ENCODE data around the gene PLEKHA5. TPM values are rescaled to one million over a fixed set of nuclear protein-coding genes. Genes with fewer than 3 reads are reported as not detected.
A peak's percentile ranks its signal among the peaks of the same experiment; 100 is the strongest.

Gene PLEKHA5
- total RNA-seq, 1 experiment from 2014 or later, result 6.3 TPM

- POLR2A ChIA-PET, result no interaction called here
- Histone ChIP-seq H3K36me3 (ENCODE audit: control insufficient read depth, insufficient read depth, low read length) (no peaks in the 10 kb centered on the region), H3K4me3 (ENCODE audit: low read depth in 2 of 2, low read length in 2 of 2) (no peak overlapping the region), H3K4me1 (ENCODE audit: control insufficient read depth, insufficient read depth, low read length) (peaks cover 4% of the 10 kb centered on the region; the same call in 1 of the 2 replicates), H3K27me3 (ENCODE audit: control insufficient read depth, insufficient read depth, low read length) (no peaks in the 10 kb centered on the region), H3K27ac (ENCODE audit: low read length) (no peak overlapping the region), H3K9me3 (ENCODE audit: control insufficient read depth, insufficient read depth, low read depth, low read length) (no peaks in the 10 kb centered on the region)
- intact Hi-C loops (cut with micrococcal nuclease; ENCODE audit: unreplicated experiment), result no loop called here
- TF ChIP-seq CTCF (IDR thresholded peaks at IDR 0.05) (no peak), POLR2AphosphoS5 (IDR thresholded peaks at IDR 0.05; ENCODE audit: low read depth, low read length) (no peak), TCF7L2 (IDR thresholded peaks at IDR 0.05; ENCODE audit: low read depth, low read length) (no peak), REST (IDR thresholded peaks at IDR 0.05; ENCODE audit: insufficient read depth in 1 of 2, low read depth in 2 of 2, low read length in 1 of 2) (no peak), SIN3A (IDR thresholded peaks at IDR 0.05; ENCODE audit: borderline replicate concordance, insufficient read depth, low read depth, low read length) (no peak)
- in situ Hi-C loops (cut with HindIII; ENCODE audit: low pct_unique_long_range_greater_than_20kb, low sequenced_read_pairs), result no loop called here
- ATAC-seq (no peak), DNase-seq (ENCODE audit: low read depth, low spot score) (no peak)
- CTCF ChIA-PET, result interaction anchor here (0.7 kb wide), 1 partner anchor 25 kb away, joined by 6 read pairs; no protein-coding TSS in a partner anchor
- no TSS peak for BruUV-seq (replicated peaks)
These were observed 158.6 kb downstream of the PLEKHA5 start for GRCh38 chr12:19288161-19288560.

- Histone ChIP-seq H3K27ac (ENCODE audit: low read length) (no peak overlapping the region), H3K27me3 (ENCODE audit: control insufficient read depth, insufficient read depth, low read length) (no peaks in the 10 kb centered on the region), H3K4me3 (ENCODE audit: low read depth in 2 of 2, low read length in 2 of 2) (no peak overlapping the region), H3K36me3 (ENCODE audit: control insufficient read depth, insufficient read depth, low read length) (no peaks in the 10 kb centered on the region), H3K9me3 (ENCODE audit: control insufficient read depth, insufficient read depth, low read depth, low read length) (no peaks in the 10 kb centered on the region), H3K4me1 (ENCODE audit: control insufficient read depth, insufficient read depth, low read length) (peaks cover 4% of the 10 kb centered on the region; the same call in 1 of the 2 replicates)
- POLR2A ChIA-PET, result no interaction called here
- CTCF ChIA-PET, result interaction anchor here (0.7 kb wide), 1 partner anchor 25 kb away, joined by 6 read pairs; no protein-coding TSS in a partner anchor
- intact Hi-C loops (cut with micrococcal nuclease; ENCODE audit: unreplicated experiment) (no loop called here), in situ Hi-C loops (cut with HindIII; ENCODE audit: low pct_unique_long_range_greater_than_20kb, low sequenced_read_pairs) (no loop called here)
- DNase-seq (ENCODE audit: low read depth, low spot score) (no peak), ATAC-seq (no peak)
- peak; percentile 68; the same call in 1 of the 2 replicates for TF ChIP-seq CTCF (IDR thresholded peaks at IDR 0.05)
- no peak for TF ChIP-seq POLR2AphosphoS5 (IDR thresholded peaks at IDR 0.05; ENCODE audit: low read depth, low read length)
- TF ChIP-seq SIN3A (IDR thresholded peaks at IDR 0.05; ENCODE audit: borderline replicate concordance, insufficient read depth, low read depth, low read length), result no peak
- no peak for TF ChIP-seq TCF7L2 (IDR thresholded peaks at IDR 0.05; ENCODE audit: low read depth, low read length)
- no peak for TF ChIP-seq REST (IDR thresholded peaks at IDR 0.05; ENCODE audit: insufficient read depth in 1 of 2, low read depth in 2 of 2, low read length in 1 of 2)
- no TSS peak for BruUV-seq (replicated peaks)
These were observed 159.2 kb downstream of the PLEKHA5 start for GRCh38 chr12:19288603-19289244.
